K562 (cell line): ENCODE measurements around the gene TMCC2. TPM values are rescaled to one million over a fixed set of nuclear protein-coding genes. Genes with fewer than 3 reads are reported as not detected.
A peak's percentile ranks its signal among the peaks of the same experiment; 100 is the strongest.

Experiments used
- ARNT ChIP-seq, 2 experiments: fragments of 450-650 bp; IDR thresholded peaks; 2 replicates each; pipeline ENCODE4 v1.6.1; 2016; ENCODE audit warnings: mild to moderate bottlenecking in 1 of 2
- CBX8 ChIP-seq: fragments of 200-600 bp; sonication (generic); IDR thresholded peaks from 2 replicates; pipeline ENCODE4 v1.6.1; 2012; ENCODE audit warnings: borderline replicate concordance, mixed run types, low read depth, mild to moderate bottlenecking, moderate library complexity, mixed read lengths, low read length, control low read depth, inconsistent platforms; ENCODE audit not compliant: poor library complexity, severe bottlenecking; ENCODE audit errors: extremely low read depth
- MTF1 ChIP-seq: fragments of 250-450 bp; sonication (Bioruptor Pico); IDR thresholded peaks from 2 replicates; pipeline ENCODE4 v1.9.0; 2021; ENCODE audit warnings: moderate library complexity, mild to moderate bottlenecking, inconsistent platforms, borderline replicate concordance
- NONO ChIP-seq, 2 experiments: fragments of 200-400 bp in 1 of 2; fragments of 450-650 bp in 1 of 2; formaldehyde crosslinking in 1 of 2; IDR thresholded peaks; 2 replicates each; pipeline ENCODE4 v1.6.1; 2017; ENCODE audit warnings: low read depth in 2 of 2, mild to moderate bottlenecking in 2 of 2, moderate library complexity in 2 of 2, low read length in 1 of 2
- RAD51 ChIP-seq: fragments of 450-650 bp; IDR thresholded peaks from 2 replicates; pipeline ENCODE4 v1.7.1; 2016; ENCODE audit warnings: low read depth, mild to moderate bottlenecking, borderline replicate concordance
- RBM39 ChIP-seq: fragments of 200-400 bp; formaldehyde crosslinking; optimal IDR thresholded peaks from 2 replicates; pipeline ENCODE3; 2018; ENCODE audit warnings: low read depth, low read length
- TCF7L2 ChIP-seq: fragments of 150-350 bp; IDR thresholded peaks from 2 replicates; pipeline ENCODE4 v1.6.1; 2016; ENCODE audit warnings: low read depth, mild to moderate bottlenecking, low read length, moderate library complexity
- TOE1 ChIP-seq, 2 experiments: fragments of 450-650 bp in 1 of 2; sonication (generic) in 1 of 2; formaldehyde crosslinking in 1 of 2; IDR thresholded peaks; 2 replicates each; pipeline versions ENCODE4 v1.7.1 to v1.8.0; 2016 to 2022; ENCODE audit warnings: borderline replicate concordance in 2 of 2, mild to moderate bottlenecking in 2 of 2, antibody characterized with exemption in 1 of 2, inconsistent platforms in 1 of 2, low read depth in 1 of 2, missing genetic modification reagents in 1 of 2, moderate library complexity in 1 of 2
- XRCC3 ChIP-seq: fragments of 450-650 bp; IDR thresholded peaks from 2 replicates; pipeline ENCODE4 v1.6.1; 2017; ENCODE audit warnings: mild to moderate bottlenecking, moderate library complexity
- ZSCAN29 ChIP-seq: fragments of 450-650 bp; IDR thresholded peaks from 2 replicates; pipeline ENCODE4 v1.6.1; 2017
- polyA plus RNA-seq, 8 experiments: library from polyadenylated mRNA; depleted of rRNA in 4 of 8; stranded (reverse) in 5 of 8; unstranded in 3 of 8; fragments of >200 nt; fragmentation: Nextera tagmentation in 2 of 8; fragmentation: Illumina TruSeq in 1 of 8; extraction: Ambion mirVana in 2 of 8; extraction: Trizol in 1 of 8; gene quantifications; 2 replicates each; pipeline versions ENCODE4 v1.2.1 to v1.2.3, GENCODE V29; 2011 to 2014; ENCODE audit warnings: inconsistent platforms in 1 of 8, missing spikeins in 1 of 8
- total RNA-seq, 7 experiments: library from RNA; depleted of rRNA in 6 of 7; stranded (reverse); fragments of >200 nt in 6 of 7; fragmentation: Illumina TruSeq in 2 of 7; extraction: Trizol in 2 of 7; gene quantifications; 2 replicates each; pipeline versions ENCODE4 v1.2.1 to v1.2.3, GENCODE V29; 2011 to 2021; ENCODE audit warnings: low replicate concordance in 1 of 7
- TF ChIP-seq, protein P1 (sequence below): fragments of 250-450 bp; sonication (Bioruptor Pico); IDR thresholded peaks from 2 replicates; pipeline ENCODE4 v1.4.0; 2020; ENCODE audit warnings: mild to moderate bottlenecking, moderate library complexity
- TF ChIP-seq, protein P2 (sequence below), 2 experiments: fragments of 450-650 bp; IDR thresholded peaks; 2 replicates each; pipeline ENCODE4 v1.6.1; 2016
- TF ChIP-seq, protein P3 (sequence below): fragments of 450-650 bp; formaldehyde crosslinking; IDR thresholded peaks from 2 replicates; pipeline ENCODE4 v1.4.0; 2020; ENCODE audit warnings: mild to moderate bottlenecking, moderate library complexity
- TF ChIP-seq, protein P4 (sequence below), 2 experiments: IDR thresholded peaks; 2 replicates each; pipeline ENCODE4 v1.6.1; 2011; ENCODE audit warnings: borderline replicate concordance in 1 of 2, control low read depth in 1 of 2, low read depth in 1 of 2, low read length in 1 of 2, mild to moderate bottlenecking in 1 of 2, mixed read lengths in 1 of 2, moderate library complexity in 1 of 2; ENCODE audit not compliant: insufficient read depth in 1 of 2, insufficient read length in 1 of 2, poor library complexity in 1 of 2, severe bottlenecking in 1 of 2; ENCODE audit errors: extremely low read depth in 1 of 2
- TF ChIP-seq, protein P5 (sequence below): fragments of 450-650 bp; formaldehyde crosslinking; IDR thresholded peaks from 2 replicates; pipeline ENCODE4 v1.4.0; 2022; ENCODE audit warnings: missing genetic modification characterization

Gene TMCC2
- total and polyA plus RNA-seq, 9 of the 15 experiments (the other 6 are each of a cell fraction or from before 2014, with no cell fraction given) = 0.06 to 1.8 (median 0.98) TPM

DNA sequence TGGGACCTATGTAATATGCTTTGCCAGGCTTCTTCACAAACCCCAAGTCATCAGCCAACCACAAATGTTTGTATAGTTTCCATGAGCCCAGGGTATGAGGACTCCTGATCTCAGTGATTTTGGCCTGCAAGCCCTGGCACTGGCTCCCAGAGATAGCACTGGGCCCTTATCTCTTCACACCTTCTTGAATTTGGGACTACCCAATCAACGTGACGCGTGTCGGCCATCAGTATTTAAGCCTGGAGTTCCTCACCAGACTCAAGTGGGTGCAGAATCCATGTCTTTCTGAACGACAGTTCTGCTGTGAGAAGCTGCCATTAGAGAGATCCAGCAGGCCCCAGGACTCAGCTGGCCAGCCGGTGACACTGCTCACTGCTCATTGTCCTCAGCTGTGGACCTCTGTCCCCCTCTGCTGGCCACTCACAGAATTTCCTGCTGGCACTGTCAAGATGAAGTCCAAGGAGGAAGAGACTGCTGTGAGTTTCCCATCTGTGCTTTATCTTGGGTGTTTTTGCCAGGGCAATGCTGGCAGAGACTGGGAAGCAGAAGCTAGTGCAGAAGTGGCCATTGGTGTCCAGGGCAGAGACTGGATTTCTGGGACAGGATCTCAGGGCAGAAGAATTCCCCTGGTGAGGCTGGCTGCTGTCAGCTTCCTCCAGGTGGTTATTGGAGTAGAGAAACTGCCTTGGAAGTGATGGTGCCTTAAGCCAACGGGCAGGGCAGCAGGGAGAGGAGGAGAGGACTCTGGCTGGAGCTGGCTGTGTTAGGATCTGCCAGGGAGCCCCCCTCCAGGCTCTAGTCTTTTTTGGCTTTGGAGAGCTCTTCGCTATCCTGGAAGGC lies 28.4 kb downstream of the TMCC2 start (continued):
- TF ChIP-seq, protein P1, sequence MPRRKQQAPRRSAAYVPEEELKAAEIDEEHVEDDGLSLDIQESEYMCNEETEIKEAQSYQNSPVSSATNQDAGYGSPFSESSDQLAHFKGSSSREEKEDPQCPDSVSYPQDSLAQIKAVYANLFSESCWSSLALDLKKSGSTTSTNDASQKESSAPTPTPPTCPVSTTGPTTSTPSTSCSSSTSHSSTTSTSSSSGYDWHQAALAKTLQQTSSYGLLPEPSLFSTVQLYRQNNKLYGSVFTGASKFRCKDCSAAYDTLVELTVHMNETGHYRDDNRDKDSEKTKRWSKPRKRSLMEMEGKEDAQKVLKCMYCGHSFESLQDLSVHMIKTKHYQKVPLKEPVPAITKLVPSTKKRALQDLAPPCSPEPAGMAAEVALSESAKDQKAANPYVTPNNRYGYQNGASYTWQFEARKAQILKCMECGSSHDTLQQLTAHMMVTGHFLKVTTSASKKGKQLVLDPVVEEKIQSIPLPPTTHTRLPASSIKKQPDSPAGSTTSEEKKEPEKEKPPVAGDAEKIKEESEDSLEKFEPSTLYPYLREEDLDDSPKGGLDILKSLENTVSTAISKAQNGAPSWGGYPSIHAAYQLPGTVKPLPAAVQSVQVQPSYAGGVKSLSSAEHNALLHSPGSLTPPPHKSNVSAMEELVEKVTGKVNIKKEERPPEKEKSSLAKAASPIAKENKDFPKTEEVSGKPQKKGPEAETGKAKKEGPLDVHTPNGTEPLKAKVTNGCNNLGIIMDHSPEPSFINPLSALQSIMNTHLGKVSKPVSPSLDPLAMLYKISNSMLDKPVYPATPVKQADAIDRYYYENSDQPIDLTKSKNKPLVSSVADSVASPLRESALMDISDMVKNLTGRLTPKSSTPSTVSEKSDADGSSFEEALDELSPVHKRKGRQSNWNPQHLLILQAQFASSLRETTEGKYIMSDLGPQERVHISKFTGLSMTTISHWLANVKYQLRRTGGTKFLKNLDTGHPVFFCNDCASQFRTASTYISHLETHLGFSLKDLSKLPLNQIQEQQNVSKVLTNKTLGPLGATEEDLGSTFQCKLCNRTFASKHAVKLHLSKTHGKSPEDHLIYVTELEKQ (CRISPR knock-in tag) = no peak
- TF ChIP-seq, protein P2, sequence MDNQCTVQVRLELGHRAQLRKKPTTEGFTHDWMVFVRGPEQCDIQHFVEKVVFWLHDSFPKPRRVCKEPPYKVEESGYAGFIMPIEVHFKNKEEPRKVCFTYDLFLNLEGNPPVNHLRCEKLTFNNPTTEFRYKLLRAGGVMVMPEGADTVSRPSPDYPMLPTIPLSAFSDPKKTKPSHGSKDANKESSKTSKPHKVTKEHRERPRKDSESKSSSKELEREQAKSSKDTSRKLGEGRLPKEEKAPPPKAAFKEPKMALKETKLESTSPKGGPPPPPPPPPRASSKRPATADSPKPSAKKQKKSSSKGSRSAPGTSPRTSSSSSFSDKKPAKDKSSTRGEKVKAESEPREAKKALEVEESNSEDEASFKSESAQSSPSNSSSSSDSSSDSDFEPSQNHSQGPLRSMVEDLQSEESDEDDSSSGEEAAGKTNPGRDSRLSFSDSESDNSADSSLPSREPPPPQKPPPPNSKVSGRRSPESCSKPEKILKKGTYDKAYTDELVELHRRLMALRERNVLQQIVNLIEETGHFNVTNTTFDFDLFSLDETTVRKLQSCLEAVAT (IDR thresholded peaks at IDR 0.05) = peak; percentile 40 to 74; a peak in 2 of 4 replicates
- no peak for TF ChIP-seq RBM39
- no peak for TF ChIP-seq TCF7L2
- no peak for TF ChIP-seq XRCC3
- peak; percentile 66; the same call in 1 of the 2 replicates for TF ChIP-seq TOE1 (IDR thresholded peaks at IDR 0.05; ENCODE audit: borderline replicate concordance)
- peak; percentile 61; the same call in 1 of the 2 replicates for TF ChIP-seq TOE1 (CRISPR knock-in tag; IDR thresholded peaks at IDR 0.05; ENCODE audit: borderline replicate concordance, low read depth)
- TF ChIP-seq MTF1 (CRISPR knock-in tag) = no peak
- no peak for TF ChIP-seq CBX8
- TF ChIP-seq, protein P3, sequence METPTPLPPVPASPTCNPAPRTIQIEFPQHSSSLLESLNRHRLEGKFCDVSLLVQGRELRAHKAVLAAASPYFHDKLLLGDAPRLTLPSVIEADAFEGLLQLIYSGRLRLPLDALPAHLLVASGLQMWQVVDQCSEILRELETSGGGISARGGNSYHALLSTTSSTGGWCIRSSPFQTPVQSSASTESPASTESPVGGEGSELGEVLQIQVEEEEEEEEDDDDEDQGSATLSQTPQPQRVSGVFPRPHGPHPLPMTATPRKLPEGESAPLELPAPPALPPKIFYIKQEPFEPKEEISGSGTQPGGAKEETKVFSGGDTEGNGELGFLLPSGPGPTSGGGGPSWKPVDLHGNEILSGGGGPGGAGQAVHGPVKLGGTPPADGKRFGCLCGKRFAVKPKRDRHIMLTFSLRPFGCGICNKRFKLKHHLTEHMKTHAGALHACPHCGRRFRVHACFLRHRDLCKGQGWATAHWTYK (CRISPR knock-in tag) = no peak; the same call in 1 of the 2 replicates
- TF ChIP-seq, protein P4, sequence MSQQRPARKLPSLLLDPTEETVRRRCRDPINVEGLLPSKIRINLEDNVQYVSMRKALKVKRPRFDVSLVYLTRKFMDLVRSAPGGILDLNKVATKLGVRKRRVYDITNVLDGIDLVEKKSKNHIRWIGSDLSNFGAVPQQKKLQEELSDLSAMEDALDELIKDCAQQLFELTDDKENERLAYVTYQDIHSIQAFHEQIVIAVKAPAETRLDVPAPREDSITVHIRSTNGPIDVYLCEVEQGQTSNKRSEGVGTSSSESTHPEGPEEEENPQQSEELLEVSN (IDR thresholded peaks at IDR 0.05; ENCODE audit: borderline replicate concordance in 1 of 2, extremely low read depth in 1 of 2, insufficient read depth in 1 of 2, insufficient read length in 1 of 2, low read depth in 1 of 2, low read length in 1 of 2, poor library complexity in 1 of 2, severe bottlenecking in 1 of 2) = peak; percentile 10 to 39
- TF ChIP-seq ZSCAN29 = no peak
- TF ChIP-seq NONO (IDR thresholded peaks at IDR 0.05; ENCODE audit: low read depth in 2 of 2, low read length in 1 of 2) = peak in 1 of 2 experiments; percentile 71; a peak in 1 of 4 replicates
- TF ChIP-seq RAD51 = no peak; the same call in 1 of the 2 replicates
- TF ChIP-seq, protein P5, sequence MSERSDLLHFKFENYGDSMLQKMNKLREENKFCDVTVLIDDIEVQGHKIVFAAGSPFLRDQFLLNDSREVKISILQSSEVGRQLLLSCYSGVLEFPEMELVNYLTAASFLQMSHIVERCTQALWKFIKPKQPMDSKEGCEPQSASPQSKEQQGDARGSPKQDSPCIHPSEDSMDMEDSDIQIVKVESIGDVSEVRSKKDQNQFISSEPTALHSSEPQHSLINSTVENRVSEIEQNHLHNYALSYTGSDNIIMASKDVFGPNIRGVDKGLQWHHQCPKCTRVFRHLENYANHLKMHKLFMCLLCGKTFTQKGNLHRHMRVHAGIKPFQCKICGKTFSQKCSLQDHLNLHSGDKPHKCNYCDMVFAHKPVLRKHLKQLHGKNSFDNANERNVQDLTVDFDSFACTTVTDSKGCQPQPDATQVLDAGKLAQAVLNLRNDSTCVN (CRISPR knock-in tag) = no peak
- TF ChIP-seq ARNT (IDR thresholded peaks at IDR 0.05) = 0 out of 4 replicates have a peak, but pooled peaks have one; percentile 68 to 81
